ENCODE measurements around the gene COL23A1. TPM values are rescaled to one million over a fixed set of nuclear protein-coding genes. Genes with fewer than 3 reads are reported as not detected.

COL23A1 gene
- total and polyA plus RNA-seq, 2 of the 13 experiments (the other 11 are each of a cell fraction or from before 2014, with no cell fraction given), result not detected

GRCh38 chr5:178279723-178280438 lies 310.3 kb downstream of the COL23A1 start (continued):
- peak; percentile 63 for TF ChIP-seq ZFX (CRISPR knock-in tag; IDR thresholded peaks at IDR 0.05; ENCODE audit: low read depth)
- 0 out of 2 replicates have a peak, but pooled peaks have one; percentile 17 for TF ChIP-seq JUN (CRISPR knock-in tag; IDR thresholded peaks at IDR 0.05)
- peak; percentile 58 for TF ChIP-seq ZNF687 (CRISPR knock-in tag; IDR thresholded peaks at IDR 0.05)
- TF ChIP-seq MAX (IDR thresholded peaks at IDR 0.05), result peak; percentile 52; the same call in 1 of the 2 replicates
- TF ChIP-seq MIER3 (CRISPR knock-in tag; IDR thresholded peaks at IDR 0.05; ENCODE audit: borderline replicate concordance), result 0 out of 2 replicates have a peak, but pooled peaks have one; percentile 60
- peak; percentile 42; the same call in 1 of the 2 replicates for TF ChIP-seq ZNF350 (CRISPR knock-in tag; IDR thresholded peaks at IDR 0.05; ENCODE audit: borderline replicate concordance, low read depth)
- peak; percentile 69; the same call in 1 of the 2 replicates for TF ChIP-seq TFDP1 (CRISPR knock-in tag; IDR thresholded peaks at IDR 0.05; ENCODE audit: borderline replicate concordance)
- TF ChIP-seq GATA4 (IDR thresholded peaks at IDR 0.05; ENCODE audit: borderline replicate concordance, low read depth), result no peak
- TF ChIP-seq TFDP2 (CRISPR knock-in tag; IDR thresholded peaks at IDR 0.05), result peak; percentile 74
- peak; percentile 40; the same call in 1 of the 2 replicates for TF ChIP-seq ZNF383 (CRISPR knock-in tag; IDR thresholded peaks at IDR 0.05; ENCODE audit: borderline replicate concordance)
- peak; percentile 54; the same call in 1 of the 2 replicates for TF ChIP-seq ZBTB25 (CRISPR knock-in tag; IDR thresholded peaks at IDR 0.05)
- peak; percentile 51; the same call in 1 of the 2 replicates for TF ChIP-seq ARID5B (CRISPR knock-in tag; IDR thresholded peaks at IDR 0.05)
- 0 out of 2 replicates have a peak, but pooled peaks have one; percentile 25 for TF ChIP-seq SAP130 (CRISPR knock-in tag; IDR thresholded peaks at IDR 0.05; ENCODE audit: low read depth)
- TF ChIP-seq ZBTB3 (CRISPR knock-in tag; IDR thresholded peaks at IDR 0.05; ENCODE audit: borderline replicate concordance, low read depth), result no peak
- no peak for TF ChIP-seq MTF1 (CRISPR knock-in tag; IDR thresholded peaks at IDR 0.05)
